Tibial nerve (tissue), 3 donors: ENCODE measurements around the gene ATF7.

ENCODE experiments used
- CTCF ChIP-seq, 5 experiments: fragments of 200-600 bp in 3 of 5; fragments of 450-650 bp in 2 of 5; sonication (generic) in 3 of 5; IDR thresholded peaks; one replicate each; pipeline ENCODE4 v1.5.1; 2016 to 2019; ENCODE audit warnings: antibody characterized with exemption in 5 of 5, mild to moderate bottlenecking in 3 of 5, moderate library complexity in 2 of 5
- POLR2A ChIP-seq, 2 donors: fragments of 450-650 bp; IDR thresholded peaks; one replicate each; pipeline ENCODE4 v1.6.1; 2017; ENCODE audit warnings: antibody characterized with exemption in 2 of 2, mild to moderate bottlenecking in 2 of 2, moderate library complexity in 2 of 2

GRCh38 chr12:53466640-53467039 is 159.5 kb downstream of the ATF7 start:
- TF ChIP-seq CTCF (IDR thresholded peaks at IDR 0.05): no peak
- no peak for TF ChIP-seq POLR2A (IDR thresholded peaks at IDR 0.05)
